G401 (cell line): Measurements from ENCODE around the gene FLACC1. TPM values are rescaled to one million over a fixed set of nuclear protein-coding genes. Genes with fewer than 3 reads are reported as not detected.
A peak's percentile ranks its signal among the peaks of the same experiment; 100 is the strongest.
"Not testable (repeated sequence)": the region's sequence is repeated elsewhere in the genome, so short reads cannot be mapped to it uniquely, and the experiment has no call there.

ENCODE experiments used
- DNase-seq: peaks from one replicate; pipeline ENCODE4 v3.0.0-alpha.2; 2015; ENCODE audit warnings: low spot score
- in situ Hi-C: cut with HindIII; loops from 2 replicates; pipeline ENCODE4 v1.10.0; 2016; ENCODE audit warnings: low sequenced_read_pairs, mixed read lengths
- total RNA-seq: library from RNA; depleted of rRNA; stranded (reverse); fragments of >200 nt; shearing (Covaris generic); gene quantifications from 2 replicates; pipeline ENCODE4 v1.2.3, GENCODE V29; 2014

Gene FLACC1
- total RNA-seq, 1 experiment from 2014 or later, result 0.24 TPM

- in situ Hi-C loops, result loop anchor here (10.0 kb wide), 1 partner anchor 184 kb away; no protein-coding TSS in a partner anchor
- no peak for DNase-seq
Observed at GRCh38 chr2:201260302-201260800, 96.8 kb downstream of the FLACC1 start, which contains the start of gene CASP8. Gene CASP8, plus strand, starts transcription at chr2:201260536. Its CDS starts 5,951 bp downstream, at chr2:201266487.

- in situ Hi-C loops, result no loop called here
- no peak for DNase-seq
Observed at GRCh38 chr2:201258666-201259615, 98.2 kb downstream of the FLACC1 start.

- in situ Hi-C loops, result no loop called here
- peak; percentile 9 for DNase-seq
Observed at GRCh38 chr2:201257956-201258665, 99.0 kb downstream of the FLACC1 start.

GRCh38 chr2:201257381-201257955, 99.7 kb downstream of the FLACC1 start:
- in situ Hi-C loops, result no loop called here
- DNase-seq, result peak; percentile 9

DNA sequence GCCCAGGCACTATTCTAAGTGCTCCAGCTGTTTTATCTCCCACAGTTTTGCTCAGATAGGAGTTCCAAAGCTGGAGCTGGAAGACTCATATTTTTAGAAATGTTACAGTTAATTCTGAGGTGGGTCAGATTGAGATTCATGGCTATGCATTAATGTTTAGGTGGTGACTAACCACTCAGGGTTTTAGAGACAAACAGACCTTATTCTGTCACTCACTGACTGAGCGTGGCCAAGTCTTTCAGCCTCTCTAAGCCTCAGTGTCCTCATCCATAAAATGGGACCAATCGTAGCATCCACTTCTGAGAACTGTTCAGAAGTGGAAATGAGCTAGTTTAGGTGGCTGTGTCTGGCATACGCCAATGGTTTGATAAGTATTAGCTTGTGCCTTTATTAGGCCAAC, 101.1 kb downstream of the FLACC1 start:
- DNase-seq, result no peak
- in situ Hi-C loops, result no loop called here

- in situ Hi-C loops, result no loop called here
- DNase-seq, result no peak
Observed at GRCh38 chr2:201255408-201256033, 101.6 kb downstream of the FLACC1 start.

GRCh38 chr2:201254081-201254730, 102.9 kb downstream of the FLACC1 start:
- DNase-seq, result no peak
- in situ Hi-C loops, result no loop called here

- no peak for DNase-seq
- in situ Hi-C loops, result no loop called here
Observed at GRCh38 chr2:201250741-201251140, 106.4 kb downstream of the FLACC1 start.

- no peak for DNase-seq
- in situ Hi-C loops, result no loop called here
Observed at GRCh38 chr2:201249889-201250288, 107.3 kb downstream of the FLACC1 start.

GRCh38 chr2:201248288-201248844, 108.8 kb downstream of the FLACC1 start:
- no peak for DNase-seq
- in situ Hi-C loops, result no loop called here

- in situ Hi-C loops, result no loop called here
- DNase-seq, result no peak
Observed at GRCh38 chr2:201246280-201246679, 110.9 kb downstream of the FLACC1 start.

GRCh38 chr2:201244829-201245228, 112.3 kb downstream of the FLACC1 start:
- in situ Hi-C loops, result no loop called here
- DNase-seq, result no peak

GRCh38 chr2:201242571-201243277, 114.4 kb downstream of the FLACC1 start:
- in situ Hi-C loops, result no loop called here
- no peak for DNase-seq

DNA sequence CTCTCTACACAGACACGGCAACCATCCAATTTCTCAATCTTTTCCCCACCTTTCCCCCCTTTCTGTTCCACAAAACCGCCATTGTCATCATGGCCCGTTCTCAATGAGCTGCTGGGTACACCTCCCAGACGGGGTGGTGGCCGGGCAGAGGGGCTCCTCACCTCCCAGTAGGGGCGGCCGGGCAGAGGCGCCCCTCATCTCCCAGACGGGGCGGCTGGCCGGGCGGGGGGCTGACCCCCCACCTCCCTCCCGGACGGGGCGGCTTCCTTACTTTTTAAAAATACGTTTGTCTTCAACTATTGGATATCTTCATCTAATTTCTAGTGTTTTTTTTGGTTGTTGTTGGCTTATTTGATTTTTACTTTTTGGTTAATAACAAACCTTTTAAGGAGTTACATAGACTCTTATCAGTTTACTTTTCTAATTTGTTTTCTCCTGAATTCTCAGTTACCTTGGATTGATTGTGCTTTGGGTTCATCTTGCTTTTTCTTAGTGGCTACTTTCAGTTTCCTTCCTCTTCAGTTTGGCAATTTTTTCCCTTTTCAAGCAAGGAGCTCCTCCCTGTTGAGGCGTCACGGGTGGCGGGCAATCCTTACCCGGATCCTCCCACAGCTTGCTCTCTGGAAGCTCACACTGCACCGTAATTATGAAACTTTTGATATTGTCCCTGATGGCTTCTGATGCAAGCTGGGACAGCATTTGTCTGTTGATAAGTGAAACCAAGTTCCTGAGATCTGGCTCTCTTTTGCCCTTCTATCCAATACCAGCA, 117.8 kb downstream of the FLACC1 start:
- in situ Hi-C loops, result not testable (repeated sequence)

More for the DNA sequence above, 117.8 kb downstream of the FLACC1 start:
- DNase-seq, result not testable (repeated sequence)
